Cardiac atrium fibroblast (primary cell): ENCODE results near the gene UGT1A8. TPM values are rescaled to one million over a fixed set of nuclear protein-coding genes. Genes with fewer than 3 reads are reported as not detected.

Experiments used
- total RNA-seq: library from RNA; depleted of rRNA; stranded (reverse); fragments of >200 nt; gene quantifications from 2 replicates; pipeline ENCODE4 v1.2.3, GENCODE V29; 2015

UGT1A8 gene
- total RNA-seq = not detected in 2 replicates

DNA sequence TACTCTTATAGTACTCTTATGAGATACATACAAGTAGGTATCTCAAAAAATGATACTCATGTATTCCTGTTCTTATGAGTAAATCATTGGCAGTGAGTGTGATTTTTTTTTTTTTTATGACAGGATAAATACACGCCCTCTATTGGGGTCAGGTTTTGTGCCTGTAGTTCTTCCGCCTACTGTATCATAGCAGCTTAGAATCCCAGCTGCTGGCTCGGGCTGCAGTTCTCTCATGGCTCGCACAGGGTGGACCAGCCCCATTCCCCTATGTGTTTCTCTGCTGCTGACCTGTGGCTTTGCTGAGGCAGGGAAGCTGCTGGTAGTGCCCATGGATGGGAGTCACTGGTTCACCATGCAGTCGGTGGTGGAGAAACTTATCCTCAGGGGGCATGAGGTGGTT is at the start of gene UGT1A8:
UGT1A8 (plus strand) TSS at position 158 of the 400 bp plus-strand sequence; CDS start at position 233, 75 bp downstream.

DNA sequence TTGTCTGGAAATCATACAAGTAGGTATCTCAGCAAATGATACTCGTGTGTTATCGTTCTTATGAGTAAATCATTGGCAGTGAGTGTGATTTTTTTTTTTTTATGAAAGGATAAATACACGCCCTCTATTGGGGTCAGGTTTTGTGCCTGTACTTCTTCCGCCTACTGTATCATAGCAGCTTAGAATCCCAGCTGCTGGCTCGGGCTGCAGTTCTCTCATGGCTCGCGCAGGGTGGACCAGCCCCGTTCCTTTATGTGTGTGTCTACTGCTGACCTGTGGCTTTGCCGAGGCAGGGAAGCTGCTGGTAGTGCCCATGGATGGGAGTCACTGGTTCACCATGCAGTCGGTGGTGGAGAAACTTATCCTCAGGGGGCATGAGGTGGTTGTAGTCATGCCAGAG is 18.9 kb downstream of the UGT1A8 start, which contains the start of gene UGT1A10:
UGT1A10 (plus strand) TSS at position 143 of the 400 bp plus-strand sequence; CDS start at position 218, 75 bp downstream.

DNA sequence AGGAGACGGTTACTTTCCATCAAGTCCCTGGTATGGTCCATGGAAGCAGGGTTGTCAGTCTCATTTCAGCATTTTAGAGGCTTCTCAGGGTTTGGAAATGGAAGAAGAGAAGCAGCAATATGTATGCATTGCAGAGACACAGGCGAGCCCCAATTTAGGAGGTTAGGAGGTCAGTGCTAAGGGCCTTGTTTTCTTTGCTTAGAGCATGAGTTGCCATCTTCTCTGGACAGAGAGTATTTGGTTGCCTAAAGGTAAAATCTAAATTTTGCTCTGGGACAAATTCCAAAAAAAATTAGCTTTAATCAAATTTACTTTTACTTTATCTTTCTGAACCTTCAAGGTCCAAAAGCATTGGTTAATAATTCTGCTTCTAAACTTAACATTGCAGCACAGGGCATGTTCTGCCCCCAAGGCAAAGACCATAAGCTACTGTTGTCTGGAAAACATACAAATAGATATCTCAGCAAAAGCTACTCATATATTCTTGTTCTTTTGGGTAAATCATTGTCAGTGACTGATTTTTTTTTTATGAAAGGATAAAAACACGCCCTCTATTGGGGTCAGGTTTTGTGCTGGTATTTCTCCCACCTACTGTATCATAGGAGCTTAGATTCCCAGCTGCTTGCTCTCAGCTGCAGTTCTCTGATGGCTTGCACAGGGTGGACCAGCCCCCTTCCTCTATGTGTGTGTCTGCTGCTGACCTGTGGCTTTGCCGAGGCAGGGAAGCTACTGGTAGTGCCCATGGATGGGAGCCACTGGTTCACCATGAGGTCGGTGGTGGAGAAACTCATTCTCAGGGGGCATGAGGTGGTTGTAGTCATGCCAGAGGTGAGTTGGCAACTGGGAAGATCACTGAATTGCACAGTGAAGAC is 54.1 kb downstream of the UGT1A8 start, which contains the start of gene UGT1A9:
UGT1A9 (plus strand) TSS at position 609 of the 872 bp plus-strand sequence; CDS start at position 646, 37 bp downstream.

DNA sequence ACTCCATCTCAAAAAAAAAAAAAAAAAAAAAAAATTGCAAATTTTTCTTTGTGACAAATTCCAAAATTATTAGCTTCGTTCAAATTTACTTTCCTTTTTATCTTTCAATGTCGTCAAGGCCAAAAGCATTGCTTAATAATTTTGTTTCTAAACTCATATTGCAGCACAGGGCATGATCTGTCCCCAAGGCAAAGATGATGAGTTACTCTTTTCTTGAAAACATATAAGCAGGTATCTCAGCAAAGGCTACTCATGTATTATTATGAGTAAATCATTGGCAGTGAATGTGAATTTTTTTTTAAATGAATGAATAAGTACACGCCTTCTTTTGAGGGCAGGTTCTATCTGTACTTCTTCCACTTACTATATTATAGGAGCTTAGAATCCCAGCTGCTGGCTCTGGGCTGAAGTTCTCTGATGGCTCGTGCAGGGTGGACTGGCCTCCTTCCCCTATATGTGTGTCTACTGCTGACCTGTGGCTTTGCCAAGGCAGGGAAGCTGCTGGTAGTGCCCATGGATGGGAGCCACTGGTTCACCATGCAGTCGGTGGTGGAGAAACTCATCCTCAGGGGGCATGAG is 64.2 kb downstream of the UGT1A8 start, which contains the start of gene UGT1A7:
UGT1A7 (plus strand) TSS at position 381 of the 579 bp plus-strand sequence; CDS start at position 418, 37 bp downstream.

DNA sequence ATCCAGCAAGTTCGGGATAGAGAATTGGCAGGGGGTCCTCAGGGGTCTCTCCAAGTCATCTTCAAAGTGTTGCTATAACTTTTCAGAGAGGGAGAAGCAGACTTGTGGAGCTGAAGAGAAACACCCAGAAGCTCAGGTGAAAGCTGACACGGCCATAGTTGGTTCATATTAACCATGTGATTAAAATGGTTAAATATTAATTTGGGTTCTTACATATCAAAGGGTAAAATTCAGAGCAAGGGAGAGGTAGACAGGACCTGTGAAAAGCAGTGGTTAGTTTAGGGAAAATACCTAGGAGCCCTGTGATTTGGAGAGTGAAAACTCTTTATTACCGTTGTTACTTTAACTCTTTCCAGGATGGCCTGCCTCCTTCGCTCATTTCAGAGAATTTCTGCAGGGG is 75.2 kb downstream of the UGT1A8 start, which contains the start of gene UGT1A6:
UGT1A6 (plus strand) TSS at position 243 of the 400 bp plus-strand sequence; CDS start at position 358, 115 bp downstream.

DNA sequence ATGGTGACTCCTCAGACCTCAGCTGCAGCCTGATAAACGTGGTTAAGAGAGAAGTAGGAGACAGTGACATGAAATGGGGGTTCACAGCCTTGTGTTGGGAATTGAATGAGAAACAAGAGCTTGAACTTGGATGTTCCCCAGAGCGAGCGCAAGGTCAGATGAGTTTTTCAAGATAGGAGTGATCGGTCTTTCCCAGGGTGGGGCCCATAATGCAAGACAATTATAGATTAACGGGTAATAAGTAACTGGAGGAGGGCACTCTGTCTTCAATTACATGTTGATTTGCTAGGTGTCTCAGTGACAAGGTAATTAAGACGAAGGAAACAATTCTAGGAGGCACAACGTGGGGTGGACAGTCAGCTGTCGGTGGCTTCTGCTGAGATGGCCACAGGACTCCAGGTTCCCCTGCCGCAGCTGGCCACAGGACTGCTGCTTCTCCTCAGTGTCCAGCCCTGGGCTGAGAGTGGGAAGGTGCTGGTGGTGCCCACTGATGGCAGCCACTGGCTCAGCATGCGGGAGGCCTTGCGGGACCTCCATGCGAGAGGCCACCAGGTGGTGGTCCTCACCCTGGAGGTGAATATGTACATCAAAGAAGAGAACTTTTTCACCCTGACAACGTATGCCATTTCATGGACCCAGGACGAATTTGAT is 95.3 kb downstream of the UGT1A8 start, which contains the start of gene UGT1A5:
UGT1A5 (plus strand) TSS at position 297 of the 651 bp plus-strand sequence; CDS start at position 382, 85 bp downstream.

DNA sequence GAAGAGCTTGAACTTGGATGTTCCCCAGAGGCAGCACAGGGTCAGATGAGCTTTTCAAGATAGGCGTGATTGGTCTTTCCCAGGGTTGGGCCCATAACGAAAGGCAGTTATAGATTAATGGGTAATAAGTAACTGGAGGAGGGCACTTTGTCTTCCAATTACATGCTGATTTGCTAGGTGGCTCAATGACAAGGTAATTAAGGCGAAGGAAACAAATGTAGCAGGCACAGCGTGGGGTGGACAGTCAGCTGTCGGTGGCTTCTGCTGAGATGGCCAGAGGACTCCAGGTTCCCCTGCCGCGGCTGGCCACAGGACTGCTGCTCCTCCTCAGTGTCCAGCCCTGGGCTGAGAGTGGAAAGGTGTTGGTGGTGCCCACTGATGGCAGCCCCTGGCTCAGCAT is 101.1 kb downstream of the UGT1A8 start, which contains the start of gene UGT1A4:
UGT1A4 (plus strand) TSS at position 185 of the 400 bp plus-strand sequence; CDS start at position 270, 85 bp downstream.

DNA sequence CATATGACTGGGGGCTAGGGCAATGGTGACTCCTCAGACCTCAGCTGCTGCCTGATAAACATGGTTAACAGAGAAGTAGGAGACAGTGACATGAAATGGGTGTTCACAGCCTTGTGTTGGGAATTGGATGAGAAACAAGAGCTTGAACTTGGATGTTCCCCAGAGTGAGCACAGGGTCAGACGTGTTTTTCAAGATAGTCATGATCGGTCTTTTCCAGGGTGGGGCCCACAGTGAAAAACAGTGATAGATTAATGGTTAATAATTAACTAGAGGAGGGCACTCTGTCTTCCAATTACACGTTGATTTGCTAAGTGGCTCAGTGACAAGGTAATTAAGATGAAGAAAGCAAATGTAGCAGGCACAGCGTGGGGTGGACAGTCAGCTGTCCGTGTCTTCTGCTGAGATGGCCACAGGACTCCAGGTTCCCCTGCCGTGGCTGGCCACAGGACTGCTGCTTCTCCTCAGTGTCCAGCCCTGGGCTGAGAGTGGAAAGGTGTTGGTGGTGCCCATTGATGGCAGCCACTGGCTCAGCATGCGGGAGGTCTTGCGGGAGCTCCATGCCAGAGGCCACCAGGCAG is 111.4 kb downstream of the UGT1A8 start, which contains the start of gene UGT1A3:
UGT1A3 (plus strand) TSS at position 320 of the 579 bp plus-strand sequence; CDS start at position 405, 85 bp downstream.

DNA sequence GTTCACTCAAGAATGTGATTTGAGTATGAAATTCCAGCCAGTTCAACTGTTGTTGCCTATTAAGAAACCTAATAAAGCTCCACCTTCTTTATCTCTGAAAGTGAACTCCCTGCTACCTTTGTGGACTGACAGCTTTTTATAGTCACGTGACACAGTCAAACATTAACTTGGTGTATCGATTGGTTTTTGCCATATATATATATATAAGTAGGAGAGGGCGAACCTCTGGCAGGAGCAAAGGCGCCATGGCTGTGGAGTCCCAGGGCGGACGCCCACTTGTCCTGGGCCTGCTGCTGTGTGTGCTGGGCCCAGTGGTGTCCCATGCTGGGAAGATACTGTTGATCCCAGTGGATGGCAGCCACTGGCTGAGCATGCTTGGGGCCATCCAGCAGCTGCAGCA is 142.6 kb downstream of the UGT1A8 start, which contains the start of gene UGT1A1:
UGT1A1 (plus strand) TSS at position 228 of the 400 bp plus-strand sequence; CDS start at position 246, 18 bp downstream.

DNA sequence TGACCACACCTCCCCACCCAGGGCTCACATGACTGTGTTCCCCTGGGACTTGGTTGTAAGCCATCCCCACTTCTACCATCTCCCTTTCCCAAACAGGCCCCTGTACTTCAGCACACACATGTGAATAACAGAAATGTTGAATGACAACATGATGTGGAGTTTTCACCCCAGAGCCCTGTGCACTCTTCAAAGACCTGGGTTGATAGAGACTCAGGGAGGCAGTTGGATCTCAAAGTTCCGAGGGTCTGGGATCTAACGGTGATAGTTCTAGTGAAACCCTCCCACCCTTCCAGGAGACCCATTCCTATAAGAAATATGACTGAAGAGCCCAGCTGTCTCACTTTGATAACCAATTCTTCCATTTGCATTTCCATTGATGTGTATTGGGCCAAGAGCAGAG is 160.6 kb downstream of the UGT1A8 start, which contains the start of gene MROH2A:
MROH2A (plus strand) TSS at position 301 of the 400 bp plus-strand sequence. CDS start 1,029 bp downstream, outside the sequence.

Other genes starting within 250 kb of the UGT1A8 start
- gene USP40, start 50.9 kb upstream of the UGT1A8 start, total RNA-seq = 17.5 and 24.9 TPM in 2 replicates
- not detected in 2 replicates for gene UGT1A10, start 18.8 kb downstream of the UGT1A8 start, total RNA-seq
- not detected in 2 replicates for gene UGT1A9, start 54.3 kb downstream of the UGT1A8 start, total RNA-seq
- gene UGT1A7, start 64.3 kb downstream of the UGT1A8 start, total RNA-seq = not detected in 2 replicates
- not detected in 2 replicates for gene UGT1A6, start 75.3 kb downstream of the UGT1A8 start, total RNA-seq
- gene UGT1A5, start 95.3 kb downstream of the UGT1A8 start, total RNA-seq = not detected in 2 replicates
- gene UGT1A4, start 101.1 kb downstream of the UGT1A8 start, total RNA-seq = not detected in 2 replicates
- not detected in 2 replicates for gene UGT1A3, start 111.4 kb downstream of the UGT1A8 start, total RNA-seq
- not detected in 2 replicates for gene UGT1A1, start 142.6 kb downstream of the UGT1A8 start, total RNA-seq
- not detected in 2 replicates for gene MROH2A, start 160.7 kb downstream of the UGT1A8 start, total RNA-seq
- 6.3 and 21.2 TPM in 2 replicates for gene HJURP, start 236.9 kb downstream of the UGT1A8 start, total RNA-seq